Measurements from ENCODE around the gene PXDN. TPM values are rescaled to one million over a fixed set of nuclear protein-coding genes. Genes with fewer than 3 reads are reported as not detected.
"Not testable (repeated sequence)": the region's sequence is repeated elsewhere in the genome, so short reads cannot be mapped to it uniquely, and the experiment has no call there.

The PXDN gene
- total and polyA plus RNA-seq, 4 donors, result 42.8 to 69.7 (median 59.7) TPM

DNA sequence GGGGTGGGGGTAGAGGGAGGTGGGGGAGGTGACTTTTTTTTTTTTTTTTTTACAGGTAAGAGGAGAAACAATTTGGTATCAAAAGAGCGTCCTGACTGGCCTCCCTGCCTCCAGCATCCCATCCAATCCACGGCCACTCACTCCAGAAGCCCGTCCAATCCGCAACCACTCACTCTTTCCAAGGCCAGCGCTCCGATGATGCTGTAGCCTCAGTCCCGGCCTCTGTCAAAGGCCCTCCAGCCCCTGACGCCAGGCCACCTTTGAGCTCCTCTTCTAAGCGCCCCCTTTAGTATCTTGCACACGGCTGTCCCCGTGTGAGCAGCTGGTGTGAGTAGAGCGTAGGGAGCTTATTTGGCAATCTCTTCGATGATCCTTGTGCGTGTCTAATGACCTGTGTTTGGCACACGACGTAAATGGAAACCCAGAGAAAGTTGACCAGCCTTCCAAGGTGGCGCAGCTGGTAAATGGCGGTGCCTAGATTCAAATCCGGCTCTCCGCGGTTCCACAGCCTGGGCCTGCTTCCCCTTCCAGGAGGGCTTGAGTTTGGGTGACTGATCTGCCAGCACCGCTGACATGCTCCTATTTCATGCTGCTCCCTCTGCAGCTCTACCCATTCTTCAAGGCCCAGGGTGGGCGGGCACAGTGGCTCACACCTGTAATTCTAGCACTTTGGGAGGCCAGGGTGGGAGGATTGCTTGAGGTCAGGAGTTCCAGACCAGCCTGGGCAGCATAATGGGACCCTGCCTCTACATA is 23.8 kb upstream of the PXDN start:
- Histone ChIP-seq H3K4me3 (ENCODE audit: low read depth, low read length) (no peak overlapping the region), H3K9me3 (ENCODE audit: control insufficient read depth, insufficient read depth, low read length) (no peaks in the 10 kb centered on the region), H3K36me3 (ENCODE audit: control insufficient read depth, insufficient read depth, low read length) (no peaks in the 10 kb centered on the region), H3K27ac (ENCODE audit: low read depth, low read length) (no peak overlapping the region), H3K4me1 (ENCODE audit: control insufficient read depth, insufficient read depth, low read length) (no peaks in the 10 kb centered on the region), H3K27me3 (ENCODE audit: control insufficient read depth, insufficient read depth, low read length) (no peaks in the 10 kb centered on the region)
- WGBS (ENCODE audit: insufficient coverage), result 87% methylated on average over 17 of the region's 23 CpGs
- no peak for DNase-seq (ENCODE audit: low read depth in 4 of 6, low spot score in 6 of 6)

DNA sequence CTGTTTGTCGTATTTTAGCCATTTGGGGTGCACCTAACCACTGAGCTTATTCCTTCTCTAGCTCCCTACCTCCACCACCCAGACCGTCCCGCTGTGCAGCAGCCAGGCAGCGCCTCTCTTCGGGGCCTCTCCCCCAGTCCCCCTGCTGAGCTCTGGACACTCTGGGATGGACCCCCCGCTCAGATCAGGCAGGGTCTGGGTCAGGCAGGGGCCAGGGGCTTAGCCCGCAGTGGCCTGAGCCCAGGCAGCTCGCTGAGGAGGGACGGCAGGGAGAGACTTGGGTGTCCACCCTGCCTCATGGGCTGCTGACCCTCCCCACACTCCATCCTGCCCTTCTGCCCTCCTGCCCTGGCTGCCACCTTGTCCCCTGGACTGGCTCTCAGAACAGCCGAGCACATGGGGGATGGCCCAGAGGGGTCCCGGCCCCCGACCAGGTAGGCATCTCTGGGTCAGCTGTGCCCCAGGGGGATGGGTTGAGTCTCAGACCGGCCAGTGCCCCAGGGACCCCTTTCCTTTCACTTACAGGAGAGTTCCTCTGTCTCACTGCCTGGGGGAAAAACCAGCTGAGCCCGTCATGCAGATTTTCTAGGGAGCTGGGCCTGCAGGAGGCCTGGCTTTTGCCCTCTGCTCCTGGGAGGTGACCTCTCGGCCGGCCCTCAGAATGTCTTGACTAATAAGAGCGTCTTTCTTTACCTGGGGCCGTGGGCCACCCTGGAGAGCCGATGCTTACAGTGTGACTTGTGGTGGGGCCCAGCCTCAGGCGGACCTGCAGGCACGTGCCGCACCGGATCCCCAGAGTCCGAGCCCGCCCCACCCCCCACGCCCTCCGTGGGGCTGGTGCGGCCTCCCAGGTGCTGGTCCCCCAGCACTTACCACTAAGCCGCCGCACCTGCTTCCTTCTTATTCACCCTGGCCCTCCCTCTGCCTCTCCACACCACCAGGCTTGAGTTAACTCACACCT is 22.8 kb upstream of the PXDN start:
- DNase-seq (ENCODE audit: low read depth in 4 of 6, low spot score in 6 of 6), result no peak
- no peak overlapping the region for H3K4me3 ChIP-seq (ENCODE audit: low read depth, low read length)
- H3K27me3 ChIP-seq (ENCODE audit: control insufficient read depth, insufficient read depth, low read length), result no peaks in the 10 kb centered on the region
- H3K4me1 ChIP-seq (ENCODE audit: control insufficient read depth, insufficient read depth, low read length), result no peaks in the 10 kb centered on the region
- no peaks in the 10 kb centered on the region for H3K36me3 ChIP-seq (ENCODE audit: control insufficient read depth, insufficient read depth, low read length)
- WGBS (ENCODE audit: insufficient coverage), result 69% methylated on average over 30 of the region's 30 CpGs
- H3K9me3 ChIP-seq (ENCODE audit: control insufficient read depth, insufficient read depth, low read length), result no peaks in the 10 kb centered on the region
- H3K27ac ChIP-seq (ENCODE audit: low read depth, low read length), result no peak overlapping the region

DNA sequence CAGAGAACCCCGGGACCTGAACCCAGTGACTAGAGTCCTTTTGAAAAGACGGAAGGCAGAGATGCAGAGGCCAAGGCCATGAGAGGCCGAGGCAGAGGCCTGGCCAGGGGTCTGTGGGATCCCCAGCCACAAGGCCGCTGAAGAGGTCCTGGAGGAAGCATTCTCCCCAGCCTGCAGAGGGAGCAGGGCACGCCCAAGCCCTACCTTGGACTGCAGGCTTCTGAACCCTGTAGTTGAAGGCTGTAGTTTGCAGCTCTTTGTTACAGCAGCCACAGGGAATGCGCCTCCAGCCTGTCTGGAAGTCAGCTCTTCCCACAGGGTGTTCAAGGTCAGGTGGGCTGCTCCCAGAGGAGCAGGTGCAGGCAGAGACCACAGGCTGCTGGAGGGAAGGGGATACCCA is 22.1 kb upstream of the PXDN start:
- no peak overlapping the region for H3K27ac ChIP-seq (ENCODE audit: low read depth, low read length)
- H3K9me3 ChIP-seq (ENCODE audit: control insufficient read depth, insufficient read depth, low read length), result no peaks in the 10 kb centered on the region
- H3K36me3 ChIP-seq (ENCODE audit: control insufficient read depth, insufficient read depth, low read length), result no peaks in the 10 kb centered on the region
- 89% methylated on average over 6 of the region's 6 CpGs for WGBS (ENCODE audit: insufficient coverage)
- H3K4me3 ChIP-seq (ENCODE audit: low read depth, low read length), result no peak overlapping the region
- no peak for DNase-seq (ENCODE audit: low read depth in 4 of 6, low spot score in 6 of 6)
- H3K27me3 ChIP-seq (ENCODE audit: control insufficient read depth, insufficient read depth, low read length), result no peaks in the 10 kb centered on the region
- no peaks in the 10 kb centered on the region for H3K4me1 ChIP-seq (ENCODE audit: control insufficient read depth, insufficient read depth, low read length)

DNA sequence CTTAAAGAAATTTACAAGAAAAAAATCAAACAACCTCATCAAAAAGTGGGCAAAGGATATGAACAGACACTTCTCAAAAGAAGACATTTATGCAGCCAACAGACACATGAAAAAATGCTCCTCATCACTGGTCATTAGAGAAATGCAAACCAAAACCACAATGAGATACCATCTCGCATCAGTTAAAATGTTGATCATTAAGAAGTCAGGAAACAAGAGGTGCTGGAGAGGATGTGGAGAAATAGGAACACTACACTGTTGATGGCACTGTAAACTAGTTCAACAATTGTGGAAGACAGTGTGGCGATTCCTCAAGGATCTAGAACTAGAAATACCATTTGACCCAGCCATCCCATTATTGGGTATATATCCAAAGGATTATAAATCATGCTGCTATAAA is 20.9 kb upstream of the PXDN start:
- DNase-seq (ENCODE audit: low read depth in 4 of 6, low spot score in 6 of 6); H3K4me1 ChIP-seq (ENCODE audit: control insufficient read depth, insufficient read depth, low read length); H3K27ac ChIP-seq (ENCODE audit: low read depth, low read length); H3K27me3 ChIP-seq (ENCODE audit: control insufficient read depth, insufficient read depth, low read length); H3K36me3 ChIP-seq (ENCODE audit: control insufficient read depth, insufficient read depth, low read length); H3K9me3 ChIP-seq (ENCODE audit: control insufficient read depth, insufficient read depth, low read length); H3K4me3 ChIP-seq (ENCODE audit: low read depth, low read length): not testable (repeated sequence)
- WGBS (ENCODE audit: insufficient coverage), result no CpG with 5 or more reads among the region's 2 CpGs

DNA sequence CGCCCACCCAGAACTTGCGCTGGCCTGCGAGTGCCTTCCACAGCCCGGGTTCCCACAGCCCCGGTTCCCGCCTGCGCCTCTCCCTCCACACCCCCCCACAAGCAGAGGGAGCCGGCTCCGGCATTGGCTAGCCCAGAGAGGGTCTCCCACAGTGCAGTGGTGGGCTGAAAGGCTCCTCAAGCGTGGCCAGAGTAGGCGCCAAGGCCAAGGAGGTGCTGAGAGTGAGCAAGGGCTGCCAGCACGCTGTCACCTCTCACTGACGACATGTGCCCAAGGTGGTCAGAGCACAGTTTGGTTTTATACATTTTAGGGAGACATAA is 15.3 kb upstream of the PXDN start:
- Histone ChIP-seq H3K27me3 (ENCODE audit: control insufficient read depth, insufficient read depth, low read length) (no peaks in the 10 kb centered on the region), H3K4me1 (ENCODE audit: control insufficient read depth, insufficient read depth, low read length) (peaks cover 7% of the 10 kb centered on the region), H3K27ac (ENCODE audit: low read depth, low read length) (no peak overlapping the region), H3K36me3 (ENCODE audit: control insufficient read depth, insufficient read depth, low read length) (no peaks in the 10 kb centered on the region), H3K9me3 (ENCODE audit: control insufficient read depth, insufficient read depth, low read length) (no peaks in the 10 kb centered on the region), H3K4me3 (ENCODE audit: low read depth, low read length) (no peak overlapping the region)
- 94% methylated on average over 9 of the region's 13 CpGs for WGBS (ENCODE audit: insufficient coverage)
- no peak for DNase-seq (ENCODE audit: low read depth in 4 of 6, low spot score in 6 of 6)

DNA sequence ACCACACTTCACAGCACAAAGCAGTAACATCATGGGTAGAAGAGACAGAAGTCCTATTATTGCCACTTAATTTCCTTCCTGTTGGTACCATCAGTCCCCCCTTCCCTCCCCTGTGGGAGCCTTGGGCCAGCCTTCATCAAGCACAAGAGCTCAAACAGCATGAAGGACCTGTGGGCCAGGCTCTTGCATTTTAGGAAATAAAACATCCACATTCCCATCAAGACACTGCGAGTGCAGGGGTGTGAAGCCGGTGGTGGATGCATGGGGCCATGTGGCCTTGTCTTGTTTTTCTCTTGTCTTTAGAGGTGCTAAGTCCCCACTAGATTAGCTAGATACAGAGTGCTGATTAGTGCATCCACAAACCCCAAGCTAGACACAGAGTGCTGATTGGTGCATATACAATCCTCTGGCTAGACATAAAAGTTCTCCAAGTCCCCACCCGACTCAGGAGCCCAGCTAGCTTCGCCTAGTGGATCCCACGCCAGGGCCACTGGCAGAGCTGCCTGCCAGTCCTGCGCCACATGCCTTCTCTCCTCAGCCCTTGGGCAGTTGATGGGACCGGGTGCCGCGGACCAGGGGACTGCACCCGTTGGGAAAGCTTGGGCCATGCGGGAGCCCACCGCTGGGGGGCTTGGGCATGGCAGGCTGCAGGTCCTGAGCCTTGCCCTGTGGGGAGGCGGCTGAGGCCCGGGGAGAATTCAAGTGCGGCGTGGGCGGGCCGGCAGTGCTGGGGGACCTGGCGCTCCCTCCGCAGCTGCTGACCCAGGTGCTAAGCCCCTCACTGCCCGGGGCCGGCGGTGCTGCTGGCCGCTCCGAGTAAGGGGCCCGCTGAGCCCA is 14.7 kb upstream of the PXDN start:
- Histone ChIP-seq H3K36me3 (ENCODE audit: control insufficient read depth, insufficient read depth, low read length) (no peaks in the 10 kb centered on the region), H3K27ac (ENCODE audit: low read depth, low read length) (no peak overlapping the region), H3K27me3 (ENCODE audit: control insufficient read depth, insufficient read depth, low read length) (no peaks in the 10 kb centered on the region), H3K9me3 (ENCODE audit: control insufficient read depth, insufficient read depth, low read length) (peaks cover 4% of the 10 kb centered on the region), H3K4me3 (ENCODE audit: low read depth, low read length) (no peak overlapping the region), H3K4me1 (ENCODE audit: control insufficient read depth, insufficient read depth, low read length) (peaks cover 7% of the 10 kb centered on the region)
- 95% methylated on average over 25 of the region's 26 CpGs for WGBS (ENCODE audit: insufficient coverage)
- peak in 1 of 6 donors; percentile 43 for DNase-seq (ENCODE audit: low read depth in 4 of 6, low spot score in 6 of 6)

DNA sequence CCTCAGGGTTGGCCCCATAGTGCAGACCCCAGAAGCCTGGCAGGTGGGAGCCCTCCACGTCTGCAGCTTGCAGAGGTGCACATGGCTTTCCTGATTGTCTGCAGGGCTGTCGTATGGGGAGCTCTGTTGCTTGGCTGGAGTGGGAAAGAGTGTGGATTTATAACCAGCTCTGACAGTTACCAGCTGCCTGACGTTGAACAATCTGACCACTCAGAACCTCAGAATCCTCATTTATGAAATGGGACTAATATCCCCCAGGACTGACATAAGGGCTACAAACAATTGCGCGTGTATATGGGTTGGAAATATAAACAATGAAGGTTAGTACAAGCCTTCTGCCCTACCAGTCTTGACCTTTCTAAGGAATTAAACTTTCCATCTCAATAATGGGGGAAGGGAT is 13.9 kb upstream of the PXDN start:
- peaks cover 7% of the 10 kb centered on the region for H3K4me1 ChIP-seq (ENCODE audit: control insufficient read depth, insufficient read depth, low read length)
- H3K36me3 ChIP-seq (ENCODE audit: control insufficient read depth, insufficient read depth, low read length), result no peaks in the 10 kb centered on the region
- no peak overlapping the region for H3K27ac ChIP-seq (ENCODE audit: low read depth, low read length)
- no peak overlapping the region for H3K4me3 ChIP-seq (ENCODE audit: low read depth, low read length)
- peak in 1 of 6 donors; percentile 19 for DNase-seq (ENCODE audit: low read depth in 4 of 6, low spot score in 6 of 6)
- peaks cover 4% of the 10 kb centered on the region for H3K9me3 ChIP-seq (ENCODE audit: control insufficient read depth, insufficient read depth, low read length)
- H3K27me3 ChIP-seq (ENCODE audit: control insufficient read depth, insufficient read depth, low read length), result no peaks in the 10 kb centered on the region
- WGBS (ENCODE audit: insufficient coverage), result 51% methylated on average over 2 of the region's 5 CpGs

DNA sequence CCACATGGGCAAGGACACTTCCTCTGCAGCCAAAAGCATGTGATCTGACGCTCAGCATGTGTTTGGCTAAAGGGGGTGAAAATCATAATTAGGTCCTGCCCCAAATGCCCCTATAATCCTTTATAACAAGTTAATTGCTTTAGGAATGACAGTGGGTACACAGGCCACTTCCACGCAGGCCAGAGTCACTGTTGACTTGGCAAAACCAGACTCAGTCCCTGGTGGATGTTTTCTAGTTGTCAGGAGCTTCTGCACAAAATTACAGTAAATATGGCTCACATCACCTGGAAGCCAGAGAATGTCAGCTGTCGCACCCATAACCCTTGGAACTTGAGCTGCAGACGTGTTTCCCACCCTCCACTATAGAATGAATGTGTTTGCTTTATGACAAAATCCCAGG is 13.3 kb upstream of the PXDN start:
- no peak for DNase-seq (ENCODE audit: low read depth in 4 of 6, low spot score in 6 of 6)
- H3K9me3 ChIP-seq (ENCODE audit: control insufficient read depth, insufficient read depth, low read length), result peaks cover 4% of the 10 kb centered on the region
- peaks cover 7% of the 10 kb centered on the region for H3K4me1 ChIP-seq (ENCODE audit: control insufficient read depth, insufficient read depth, low read length)
- no peak overlapping the region for H3K27ac ChIP-seq (ENCODE audit: low read depth, low read length)
- H3K36me3 ChIP-seq (ENCODE audit: control insufficient read depth, insufficient read depth, low read length), result no peaks in the 10 kb centered on the region
- WGBS (ENCODE audit: insufficient coverage), result 83% methylated on average over 1 of the region's 4 CpGs
- H3K27me3 ChIP-seq (ENCODE audit: control insufficient read depth, insufficient read depth, low read length), result no peaks in the 10 kb centered on the region
- H3K4me3 ChIP-seq (ENCODE audit: low read depth, low read length), result no peak overlapping the region

DNA sequence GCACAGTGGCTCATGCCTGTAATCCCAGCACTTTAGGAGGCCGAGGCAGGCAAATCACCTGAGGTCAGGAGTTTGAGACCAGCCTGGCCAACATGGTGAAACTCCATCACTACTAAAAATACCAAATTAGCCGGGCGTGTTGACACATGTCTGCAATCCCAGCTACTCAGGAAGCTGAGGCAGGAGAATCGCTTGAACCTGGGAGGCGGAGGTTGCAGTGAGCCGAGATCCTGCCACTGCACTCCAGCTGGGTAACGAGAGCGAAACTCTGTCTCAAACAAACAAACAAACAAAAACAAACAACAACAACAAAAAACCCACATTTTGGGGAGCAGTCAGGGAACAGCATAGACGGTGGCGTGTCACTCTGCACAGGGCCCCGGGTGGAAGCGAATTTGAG is 12.8 kb upstream of the PXDN start:
- not testable (repeated sequence) for DNase-seq (ENCODE audit: low read depth in 4 of 6, low spot score in 6 of 6); H3K4me1 ChIP-seq (ENCODE audit: control insufficient read depth, insufficient read depth, low read length)

More for the DNA sequence above, 12.8 kb upstream of the PXDN start:
- 94% methylated on average over 10 of the region's 12 CpGs for WGBS (ENCODE audit: insufficient coverage)
- H3K36me3 ChIP-seq (ENCODE audit: control insufficient read depth, insufficient read depth, low read length); H3K9me3 ChIP-seq (ENCODE audit: control insufficient read depth, insufficient read depth, low read length); H3K27ac ChIP-seq (ENCODE audit: low read depth, low read length); H3K4me3 ChIP-seq (ENCODE audit: low read depth, low read length); H3K27me3 ChIP-seq (ENCODE audit: control insufficient read depth, insufficient read depth, low read length): not testable (repeated sequence)

Measured in spinal cord (tissue), 10 donors.